Measurements from ENCODE around the gene IL17D.
"Not testable (repeated sequence)": the region's sequence is repeated elsewhere in the genome, so short reads cannot be mapped to it uniquely, and the experiment has no call there.

Gene IL17D, protein sequence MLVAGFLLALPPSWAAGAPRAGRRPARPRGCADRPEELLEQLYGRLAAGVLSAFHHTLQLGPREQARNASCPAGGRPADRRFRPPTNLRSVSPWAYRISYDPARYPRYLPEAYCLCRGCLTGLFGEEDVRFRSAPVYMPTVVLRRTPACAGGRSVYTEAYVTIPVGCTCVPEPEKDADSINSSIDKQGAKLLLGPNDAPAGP

GRCh38 chr13:20702915-20703779 lies at the start of gene IL17D:
Gene IL17D (plus strand): TSS chr13:20703699. CDS start chr13:20704002, 303 bp downstream.
- DNase-seq = peak in 1 of 2 donors; percentile 28

DNA sequence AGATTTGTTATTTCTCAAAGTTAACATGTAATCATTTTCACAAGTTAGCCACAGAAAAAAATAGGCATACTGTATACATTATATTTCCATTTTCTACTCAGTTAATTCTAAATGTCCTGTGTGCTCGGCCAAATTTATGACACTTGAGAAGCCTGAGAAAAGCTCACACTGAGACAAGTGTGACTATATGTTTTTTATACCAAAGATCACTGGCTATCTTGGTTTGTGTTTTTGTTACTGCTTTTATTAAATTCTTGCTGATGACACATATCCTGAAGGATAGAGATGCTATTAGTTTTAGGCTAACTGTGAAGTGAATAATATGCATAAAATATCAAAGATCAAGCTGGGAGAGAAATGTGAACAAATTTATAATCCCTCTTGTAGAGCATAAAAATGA lies 49.3 kb upstream of the IL17D start:
- DNase-seq = no peak

DNA sequence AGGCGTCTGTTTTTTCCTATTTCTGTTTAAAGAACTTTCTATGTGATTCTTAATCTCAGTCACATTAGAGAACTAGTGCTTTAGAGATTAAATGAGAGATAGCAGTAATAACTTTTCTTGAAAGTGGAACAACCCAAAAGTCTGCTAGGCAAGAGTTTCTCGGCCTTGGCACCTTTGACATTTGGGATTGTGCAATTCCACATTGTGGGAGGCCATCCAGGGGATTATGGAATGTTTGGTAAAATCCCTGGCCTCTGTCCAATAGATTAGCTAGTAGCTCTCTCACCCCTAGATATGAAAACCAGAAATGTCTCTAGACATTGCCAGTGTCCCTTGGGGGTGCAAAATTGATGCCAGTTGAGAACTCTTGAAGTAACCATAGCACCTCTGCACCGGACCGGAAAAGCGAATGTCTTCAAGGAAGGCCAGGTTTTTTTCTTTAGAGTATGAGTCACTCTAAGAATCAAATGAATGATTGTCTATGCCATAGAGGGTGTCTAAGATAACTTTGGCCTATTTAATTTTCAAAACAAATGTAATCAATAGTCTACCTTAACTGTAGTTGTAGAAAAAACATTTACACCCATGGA lies 45.0 kb upstream of the IL17D start:
- no peak for DNase-seq

DNA sequence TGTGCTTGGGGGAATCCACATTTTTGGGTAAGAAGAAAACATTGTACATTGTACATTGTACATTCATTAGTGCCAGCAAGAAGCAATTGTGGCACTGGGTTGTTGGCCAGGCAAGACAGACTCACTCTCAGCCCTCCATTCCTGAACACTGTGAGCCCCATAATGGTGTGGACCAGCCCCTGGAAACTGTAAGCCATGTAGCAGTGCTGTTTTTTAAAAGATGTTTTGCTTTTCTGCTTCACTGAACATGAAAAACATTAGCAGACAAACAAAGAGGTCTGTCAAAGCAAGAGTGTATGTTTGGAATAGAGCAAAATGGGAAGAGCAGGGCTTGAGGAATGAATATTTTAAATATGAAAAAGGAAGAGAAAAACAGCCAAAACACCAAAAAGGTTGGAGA lies 39.1 kb upstream of the IL17D start:
- DNase-seq = no peak

GRCh38 chr13:20666948-20667347 lies 36.6 kb upstream of the IL17D start:
- no peak for DNase-seq

GRCh38 chr13:20667857-20668437 lies 35.6 kb upstream of the IL17D start:
- DNase-seq = no peak

DNA sequence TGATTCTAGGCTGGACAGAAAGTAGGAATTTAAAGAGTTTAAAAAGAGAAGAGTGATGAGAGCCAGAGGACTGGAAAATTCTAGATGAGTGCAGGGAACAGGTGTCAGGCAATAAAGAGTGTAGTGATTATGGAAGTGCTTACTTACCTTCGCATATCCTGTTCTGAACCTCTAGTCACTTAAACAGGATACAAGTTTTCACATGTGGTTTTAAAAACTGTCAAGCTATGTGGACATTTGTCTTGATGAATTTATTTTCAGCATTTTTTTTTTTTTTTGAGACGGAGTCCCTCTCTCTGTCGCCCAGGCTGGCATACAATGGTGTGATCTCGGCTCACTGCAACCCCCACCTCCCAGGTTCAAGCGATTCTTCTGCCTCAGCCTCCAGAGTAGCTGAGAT lies 34.3 kb upstream of the IL17D start:
- DNase-seq = no peak

- no peak for DNase-seq
Measured at GRCh38 chr13:20671789-20672188, 31.7 kb upstream of the IL17D start.

DNA sequence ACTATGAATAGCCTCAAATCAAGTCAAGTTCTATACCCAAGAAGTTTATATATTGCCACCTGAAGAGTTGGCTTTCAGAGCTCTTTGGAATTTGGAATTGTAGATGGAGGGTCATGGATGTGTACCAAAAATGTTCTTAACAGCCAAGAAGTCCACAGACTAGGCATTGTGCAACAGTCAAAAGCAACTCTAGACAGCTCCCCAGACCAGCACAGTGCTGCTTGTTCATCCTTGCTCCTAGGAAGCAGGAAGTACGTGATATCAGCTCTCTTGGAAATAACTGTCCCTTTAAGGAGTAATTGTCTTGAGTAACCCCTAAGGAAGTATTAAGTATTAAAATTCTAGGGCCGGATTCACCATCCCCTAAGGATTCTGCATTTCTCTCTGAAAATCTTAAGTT lies 30.7 kb upstream of the IL17D start:
- no peak for DNase-seq

DNA sequence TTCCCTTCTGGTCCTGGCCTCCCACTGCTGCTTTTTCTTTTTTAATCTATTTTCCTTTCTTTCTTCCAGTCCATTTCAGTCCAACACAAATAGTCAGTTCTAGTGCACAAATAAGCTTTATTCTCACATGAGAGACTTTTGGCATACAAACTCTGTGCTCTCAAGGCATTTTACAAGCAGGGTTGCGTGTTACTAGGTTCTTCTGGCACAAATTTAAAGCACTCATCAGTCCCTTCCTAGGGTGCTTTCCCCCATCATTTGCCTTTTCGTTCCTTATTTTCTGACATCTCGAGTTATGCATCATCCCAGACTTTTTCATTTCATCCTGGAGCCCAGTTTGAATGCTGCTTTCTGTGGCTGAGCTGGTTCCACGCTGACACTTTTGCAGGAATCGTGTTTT lies 29.8 kb upstream of the IL17D start:
- no peak for DNase-seq

DNA sequence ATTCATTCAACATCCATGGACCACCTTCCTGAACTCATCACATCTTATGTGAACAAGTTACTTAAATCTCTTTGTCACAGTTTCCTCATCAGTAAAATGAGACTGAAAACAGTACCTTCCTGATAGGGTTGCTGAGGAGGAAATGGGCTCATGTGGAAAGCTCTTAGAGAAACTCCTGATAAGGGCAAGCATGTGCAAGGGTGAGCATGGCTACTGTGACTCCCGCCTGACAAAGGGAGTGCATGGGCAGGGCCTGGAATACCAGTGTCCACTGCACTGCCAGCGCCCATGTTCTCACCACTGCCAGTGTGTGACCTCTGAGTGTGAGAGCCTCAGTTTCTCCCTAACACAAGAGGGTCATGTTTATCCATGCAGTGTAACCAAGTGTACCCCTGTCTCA lies 27.3 kb upstream of the IL17D start:
- no peak for DNase-seq

DNA sequence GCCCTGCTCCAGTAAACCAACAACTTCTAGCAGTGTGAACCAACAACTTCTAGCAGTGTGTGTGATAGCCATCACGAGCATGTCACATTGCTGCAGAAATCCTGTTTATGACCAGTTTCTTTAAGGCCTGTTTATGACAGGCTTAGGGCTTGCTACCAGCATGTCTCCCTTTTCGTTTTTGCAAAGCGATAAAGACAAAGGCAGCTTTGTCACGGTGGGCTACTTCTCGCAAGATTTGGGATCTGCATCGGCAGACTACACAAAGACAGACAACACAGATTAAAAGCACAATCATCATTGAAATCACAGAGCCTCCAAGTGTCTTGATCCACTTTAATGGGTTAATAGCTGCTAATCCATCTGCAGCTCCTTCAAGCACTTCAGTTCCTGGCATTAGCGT lies 24.9 kb upstream of the IL17D start:
- DNase-seq = not testable (repeated sequence)

DNA sequence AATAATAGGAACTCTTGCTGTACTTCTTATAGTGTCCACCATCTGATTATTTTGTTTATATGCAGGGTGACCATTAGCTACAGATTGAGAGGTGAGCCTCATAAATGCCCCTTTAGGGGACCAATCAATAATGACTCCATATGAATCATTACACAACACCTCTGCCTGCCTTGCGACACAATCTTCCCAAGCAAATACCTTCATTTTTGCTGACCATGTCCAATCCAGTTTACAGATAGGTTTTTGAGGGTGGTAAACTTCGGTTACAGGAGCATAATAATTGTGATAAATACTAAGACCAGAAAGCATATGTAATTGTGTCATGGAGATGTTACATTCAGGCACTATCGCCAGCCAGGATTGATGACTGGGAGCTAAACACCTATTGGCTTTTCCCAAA lies 23.6 kb upstream of the IL17D start:
- DNase-seq = no peak

- DNase-seq = no peak
Measured at GRCh38 chr13:20680416-20681080, 23.0 kb upstream of the IL17D start.

DNA sequence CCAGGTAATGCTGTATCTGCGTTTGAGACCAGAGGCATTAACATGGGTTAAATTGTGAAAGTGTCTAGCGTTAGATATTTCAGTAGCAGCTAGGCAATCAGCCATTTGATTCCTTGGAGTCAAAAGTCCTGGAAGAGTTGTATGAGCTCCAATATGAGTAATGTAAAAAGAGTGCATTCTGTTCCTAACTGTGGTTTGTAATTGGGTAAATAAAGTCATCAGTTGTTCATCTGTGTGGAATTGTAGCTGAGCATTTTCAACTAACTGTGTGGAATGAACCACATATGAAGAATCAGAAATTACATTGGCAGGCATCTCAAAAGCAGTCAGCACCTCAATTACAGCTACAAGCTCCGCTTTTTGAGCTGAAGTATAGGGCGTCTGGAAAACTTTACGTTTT lies 22.0 kb upstream of the IL17D start:
- DNase-seq = not testable (repeated sequence)

DNA sequence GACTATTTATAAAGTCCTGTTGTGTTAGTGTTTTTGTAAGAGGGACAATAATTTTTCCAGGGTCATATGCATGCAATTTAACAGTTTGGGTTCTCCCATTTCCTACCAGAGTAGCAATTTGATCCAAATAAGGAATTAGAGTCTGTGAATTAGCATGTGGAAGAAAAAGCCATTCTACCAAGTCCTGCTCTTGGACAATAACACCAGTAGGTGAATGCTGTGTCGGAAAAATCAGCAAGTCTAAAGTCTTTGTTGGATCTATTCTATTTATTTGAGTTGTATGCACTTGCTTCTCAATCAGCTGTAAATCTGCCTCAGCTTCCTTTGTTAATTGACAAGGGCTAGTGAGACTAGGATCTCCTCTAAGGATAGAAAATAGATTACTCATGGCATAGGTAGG lies 21.4 kb upstream of the IL17D start:
- no peak for DNase-seq

DNA sequence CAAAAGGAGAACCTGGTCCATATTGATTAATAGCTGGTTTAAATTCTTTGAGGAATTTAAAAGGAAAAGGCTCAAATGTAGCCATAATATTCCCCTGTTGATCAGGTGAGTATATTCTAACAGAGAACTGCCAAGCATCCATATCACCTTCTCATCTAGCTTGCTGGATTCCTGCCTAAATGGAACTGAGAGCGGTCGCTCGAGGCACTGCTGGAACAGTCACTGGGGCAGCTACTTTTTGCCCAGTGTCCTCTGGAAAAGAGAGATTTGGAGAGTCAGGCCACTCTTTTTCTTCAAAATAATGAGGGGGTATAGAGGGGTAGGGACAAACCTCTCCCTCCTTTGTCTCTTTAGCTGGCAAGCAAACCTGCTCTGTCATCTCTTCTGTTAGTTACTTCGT lies 19.5 kb upstream of the IL17D start:
- DNase-seq = no peak

DNA sequence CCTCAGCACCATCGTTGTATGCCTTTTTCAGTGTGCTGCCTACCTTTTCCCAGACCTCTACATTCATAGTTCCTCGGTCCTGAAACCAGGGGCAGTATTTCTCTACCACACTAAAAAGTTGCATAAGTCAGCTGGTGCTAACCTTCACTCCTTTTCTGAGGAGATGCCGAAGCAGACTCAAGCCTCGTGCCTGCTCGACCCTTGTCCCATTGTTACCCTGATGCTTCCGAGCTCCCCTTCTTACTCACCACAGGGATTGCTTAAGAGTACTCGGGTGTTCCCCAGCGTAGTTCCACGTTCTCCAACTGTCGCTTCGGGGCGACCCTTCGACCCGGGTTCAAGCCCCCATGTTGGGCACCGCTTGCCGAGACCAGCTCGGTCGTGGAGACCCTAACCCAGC lies 19.0 kb upstream of the IL17D start:
- DNase-seq = no peak

GRCh38 chr13:20685092-20685491 lies 18.4 kb upstream of the IL17D start:
- no peak for DNase-seq

GRCh38 chr13:20686167-20686566 lies 17.3 kb upstream of the IL17D start:
- DNase-seq = no peak

DNA sequence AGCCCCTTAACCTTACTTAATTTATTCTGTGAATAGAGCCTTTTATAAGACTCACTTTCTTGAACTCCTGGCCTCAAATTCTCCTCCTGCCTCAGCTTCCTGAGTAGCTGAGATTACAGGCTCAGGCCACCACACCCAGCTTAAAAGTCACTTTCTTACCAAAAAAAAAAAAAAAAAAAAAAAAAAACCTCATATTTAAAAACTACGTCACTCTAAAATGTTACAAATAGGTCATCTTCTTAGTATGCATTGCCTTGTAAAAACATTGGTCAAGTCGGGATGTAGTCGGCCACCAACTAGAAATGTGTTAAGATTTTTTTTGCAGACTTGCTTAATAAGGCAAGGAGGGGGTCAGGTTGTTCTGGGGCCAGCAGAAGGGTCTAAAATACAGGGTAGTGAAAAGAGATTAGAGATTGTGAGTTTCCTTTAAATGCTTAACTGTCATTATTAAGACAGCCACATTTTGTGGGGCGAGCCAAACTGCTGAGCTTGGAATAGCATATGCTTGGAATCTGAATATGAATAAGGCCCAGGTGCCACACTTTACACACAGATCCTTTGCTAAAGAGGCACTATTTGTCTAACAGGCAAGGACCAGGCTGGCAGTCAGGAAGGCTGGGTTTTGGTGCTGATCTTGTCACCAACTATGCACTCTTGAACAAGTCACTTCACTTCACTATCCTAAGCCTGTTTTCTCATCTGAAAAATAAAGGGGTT lies 16.5 kb upstream of the IL17D start:
- DNase-seq = no peak

- DNase-seq = no peak
Measured at GRCh38 chr13:20689291-20689690, 14.2 kb upstream of the IL17D start.

- no peak for DNase-seq
Measured at GRCh38 chr13:20691616-20692015, 11.9 kb upstream of the IL17D start.
